GM18909 (cell line): ENCODE results near the gene KDELR3.

ENCODE experiments used
- ATAC-seq: cut with Tn5 transposase; IDR thresholded peaks from one replicate; pipeline ENCODE4 v1.9.1; 2021; ENCODE audit warnings: mild to moderate bottlenecking; ENCODE audit not compliant: unreplicated experiment, poor library complexity

The KDELR3 gene

GRCh38 chr22:38505541-38506117, 37.7 kb downstream of the KDELR3 start:
- peak; percentile 33 for ATAC-seq

- peak; percentile 79 for ATAC-seq
These were observed 38.4 kb downstream of the KDELR3 start, which contains the start of gene DDX17 for GRCh38 chr22:38506118-38506962. TSS of gene DDX17 (minus strand) at chr22:38506311.

- no peak for ATAC-seq
These were observed 42.6 kb downstream of the KDELR3 start for GRCh38 chr22:38510416-38510970.

GRCh38 chr22:38513063-38513462, 45.2 kb downstream of the KDELR3 start:
- ATAC-seq, result no peak

- no peak for ATAC-seq
These were observed 50.7 kb downstream of the KDELR3 start for GRCh38 chr22:38518620-38519019.

GRCh38 chr22:38519453-38520250, 51.8 kb downstream of the KDELR3 start:
- ATAC-seq, result no peak

- no peak for ATAC-seq
These were observed 55.1 kb downstream of the KDELR3 start for GRCh38 chr22:38523029-38523428.

- ATAC-seq, result no peak
These were observed 55.6 kb downstream of the KDELR3 start for GRCh38 chr22:38523479-38523878.

GRCh38 chr22:38524429-38524828, 56.5 kb downstream of the KDELR3 start:
- ATAC-seq, result no peak

GRCh38 chr22:38531251-38531938, 63.5 kb downstream of the KDELR3 start:
- ATAC-seq, result no peak
